Glutamatergic neuron (in vitro differentiated cells): ENCODE measurements around the gene RPL37A. TPM values are rescaled to one million over a fixed set of nuclear protein-coding genes. Genes with fewer than 3 reads are reported as not detected.

Source experiments
- DNase-seq: peaks from one replicate; pipeline ENCODE4 v3.0.0; 2022
- H3K27ac Mint-ChIP-seq: one replicate; pipeline ENCODE4 v1.8.0; 2020; ENCODE audit warnings: mild to moderate bottlenecking, mixed read lengths, inconsistent platforms; ENCODE audit not compliant: unreplicated experiment
- H3K27me3 Mint-ChIP-seq: one replicate; pipeline ENCODE4 v1.8.0; 2020; ENCODE audit warnings: mild to moderate bottlenecking, moderate library complexity, mixed read lengths, inconsistent platforms; ENCODE audit not compliant: unreplicated experiment
- H3K36me3 Mint-ChIP-seq: one replicate; pipeline ENCODE4 v1.8.0; 2020; ENCODE audit warnings: mild to moderate bottlenecking, mixed read lengths, inconsistent platforms; ENCODE audit not compliant: unreplicated experiment
- H3K4me1 Mint-ChIP-seq: one replicate; pipeline ENCODE4 v1.8.0; 2020; ENCODE audit warnings: mild to moderate bottlenecking, low read depth, mixed read lengths, inconsistent platforms; ENCODE audit not compliant: unreplicated experiment
- H3K4me3 Mint-ChIP-seq: one replicate; pipeline ENCODE4 v1.8.0; 2020; ENCODE audit warnings: mild to moderate bottlenecking, mixed read lengths, inconsistent platforms; ENCODE audit not compliant: unreplicated experiment
- H3K9me3 Mint-ChIP-seq: one replicate; pipeline ENCODE4 v1.8.0; 2020; ENCODE audit warnings: mild to moderate bottlenecking, moderate library complexity, mixed read lengths, inconsistent platforms; ENCODE audit not compliant: unreplicated experiment
- total RNA-seq: library from RNA; stranded (reverse); fragmentation: NEBNext Ultra II Directional; extraction: Animal tissue kit (Norgen Biotek cat#: 25700); gene quantifications from one replicate; pipeline ENCODE4 v1.2.1, GENCODE V29; 2021; ENCODE audit not compliant: unreplicated experiment
- TF ChIP-seq, protein P1 (sequence below): fragments of 200-600 bp; sonication (generic); IDR thresholded peaks from one replicate; pipeline ENCODE4 v1.5.0; 2021; ENCODE audit not compliant: partially characterized antibody, unreplicated experiment

The RPL37A gene
- total RNA-seq, 1 donor from 2014 or later = 1,757 TPM

DNA sequence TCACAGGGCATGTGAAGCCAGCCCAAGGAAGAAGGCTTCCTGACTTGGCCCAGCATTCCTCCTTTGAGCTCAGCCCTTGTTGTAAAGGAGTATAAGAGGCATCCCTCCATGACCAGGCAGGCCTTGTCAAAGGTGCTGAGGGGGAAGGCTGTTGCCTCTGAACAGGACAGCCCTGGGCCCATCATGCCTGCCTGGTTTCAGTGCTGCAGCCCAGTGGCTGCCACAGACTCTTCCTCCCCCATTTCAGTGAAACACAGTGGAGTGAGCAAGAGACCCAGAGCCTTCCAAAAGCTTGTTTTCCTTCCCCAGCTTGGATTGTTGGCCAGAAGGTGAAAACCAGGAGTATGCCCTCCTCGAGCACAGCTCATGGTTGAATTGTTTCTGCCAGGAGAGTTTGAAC, 19.9 kb upstream of the RPL37A start:
- H3K27me3 Mint-ChIP-seq = no peaks in the 10 kb centered on the region
- peaks cover 3% of the 10 kb centered on the region for H3K9me3 Mint-ChIP-seq
- no peaks in the 10 kb centered on the region for H3K36me3 Mint-ChIP-seq
- TF ChIP-seq, protein P1, sequence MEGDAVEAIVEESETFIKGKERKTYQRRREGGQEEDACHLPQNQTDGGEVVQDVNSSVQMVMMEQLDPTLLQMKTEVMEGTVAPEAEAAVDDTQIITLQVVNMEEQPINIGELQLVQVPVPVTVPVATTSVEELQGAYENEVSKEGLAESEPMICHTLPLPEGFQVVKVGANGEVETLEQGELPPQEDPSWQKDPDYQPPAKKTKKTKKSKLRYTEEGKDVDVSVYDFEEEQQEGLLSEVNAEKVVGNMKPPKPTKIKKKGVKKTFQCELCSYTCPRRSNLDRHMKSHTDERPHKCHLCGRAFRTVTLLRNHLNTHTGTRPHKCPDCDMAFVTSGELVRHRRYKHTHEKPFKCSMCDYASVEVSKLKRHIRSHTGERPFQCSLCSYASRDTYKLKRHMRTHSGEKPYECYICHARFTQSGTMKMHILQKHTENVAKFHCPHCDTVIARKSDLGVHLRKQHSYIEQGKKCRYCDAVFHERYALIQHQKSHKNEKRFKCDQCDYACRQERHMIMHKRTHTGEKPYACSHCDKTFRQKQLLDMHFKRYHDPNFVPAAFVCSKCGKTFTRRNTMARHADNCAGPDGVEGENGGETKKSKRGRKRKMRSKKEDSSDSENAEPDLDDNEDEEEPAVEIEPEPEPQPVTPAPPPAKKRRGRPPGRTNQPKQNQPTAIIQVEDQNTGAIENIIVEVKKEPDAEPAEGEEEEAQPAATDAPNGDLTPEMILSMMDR = no peak
- DNase-seq = no peak
- H3K27ac Mint-ChIP-seq = no peak overlapping the region
- no peak overlapping the region for H3K4me3 Mint-ChIP-seq
- H3K4me1 Mint-ChIP-seq = no peaks in the 10 kb centered on the region

DNA sequence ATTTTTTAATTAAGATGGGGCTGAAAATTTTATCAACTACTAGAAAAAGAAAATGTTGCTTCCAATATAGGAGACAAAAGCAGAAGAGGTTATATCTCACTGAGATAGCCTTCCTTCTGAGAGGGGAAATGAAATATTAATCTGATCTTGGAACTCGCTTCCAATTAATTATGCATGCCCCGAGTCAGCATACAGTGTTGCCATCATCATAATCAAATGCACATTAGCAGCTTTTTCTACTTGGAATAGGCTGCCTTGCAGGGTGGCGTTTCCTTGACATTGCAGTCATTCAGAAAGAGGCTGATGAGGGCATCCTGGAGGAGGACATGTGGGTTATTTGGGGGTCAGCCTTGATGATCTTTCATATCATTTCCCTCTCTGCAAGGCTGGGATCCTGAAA, 18.4 kb upstream of the RPL37A start:
- Mint-ChIP-seq H3K4me1 (no peaks in the 10 kb centered on the region), H3K27ac (no peak overlapping the region), H3K27me3 (no peaks in the 10 kb centered on the region), H3K9me3 (peaks cover 3% of the 10 kb centered on the region), H3K36me3 (no peaks in the 10 kb centered on the region), H3K4me3 (no peak overlapping the region)
- TF ChIP-seq, protein P1 = no peak
- DNase-seq = no peak

DNA sequence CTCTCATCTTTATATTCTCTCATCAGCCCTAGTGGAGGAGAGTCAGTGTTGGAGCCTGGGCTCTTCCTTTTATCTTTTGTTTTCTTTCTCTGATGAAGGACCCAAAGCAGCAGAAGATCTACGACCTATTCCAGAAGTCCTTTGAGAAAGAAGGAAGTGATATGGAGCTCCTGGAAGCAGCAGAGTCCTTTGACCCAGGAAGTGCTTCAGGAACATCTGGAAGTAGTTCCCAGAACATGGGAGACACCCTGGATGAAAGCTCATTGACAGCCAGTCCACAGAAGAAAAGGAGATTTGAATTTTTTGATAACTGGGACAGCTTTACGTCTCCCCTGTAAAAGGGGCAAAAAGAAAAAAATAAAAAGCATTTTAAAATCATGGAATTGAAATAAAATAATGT, 16.0 kb upstream of the RPL37A start:
- H3K9me3 Mint-ChIP-seq = peaks cover 3% of the 10 kb centered on the region
- TF ChIP-seq, protein P1 = no peak

DNA sequence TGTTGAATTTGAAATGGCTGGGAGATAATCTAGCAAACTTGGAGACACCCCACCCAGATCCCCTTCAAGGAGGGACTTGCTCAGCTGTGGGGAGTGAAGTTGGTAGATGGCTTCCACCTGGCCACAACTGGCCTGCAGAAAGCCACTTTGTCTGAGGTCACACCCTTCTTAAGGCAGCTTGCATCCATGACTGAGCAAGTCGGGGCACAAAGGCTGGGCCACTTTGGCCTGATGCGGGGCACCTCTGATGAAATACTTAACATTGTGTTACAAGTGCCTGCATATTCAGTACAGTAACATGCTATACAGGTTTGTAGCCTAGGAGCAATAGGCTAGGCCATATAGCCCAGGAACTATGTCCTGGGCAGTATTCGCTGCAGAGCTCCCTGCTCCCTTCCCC, 13.4 kb upstream of the RPL37A start:
- Mint-ChIP-seq H3K27me3 (no peaks in the 10 kb centered on the region), H3K4me1 (no peaks in the 10 kb centered on the region), H3K27ac (no peak overlapping the region), H3K36me3 (no peaks in the 10 kb centered on the region), H3K9me3 (peaks cover 3% of the 10 kb centered on the region), H3K4me3 (no peak overlapping the region)
- TF ChIP-seq, protein P1 = no peak
- no peak for DNase-seq

More for the DNA sequence above, 16.0 kb upstream of the RPL37A start:
- Mint-ChIP-seq H3K4me3 (no peak overlapping the region), H3K36me3 (no peaks in the 10 kb centered on the region), H3K27me3 (no peaks in the 10 kb centered on the region), H3K27ac (no peak overlapping the region), H3K4me1 (no peaks in the 10 kb centered on the region)
- no peak for DNase-seq

DNA sequence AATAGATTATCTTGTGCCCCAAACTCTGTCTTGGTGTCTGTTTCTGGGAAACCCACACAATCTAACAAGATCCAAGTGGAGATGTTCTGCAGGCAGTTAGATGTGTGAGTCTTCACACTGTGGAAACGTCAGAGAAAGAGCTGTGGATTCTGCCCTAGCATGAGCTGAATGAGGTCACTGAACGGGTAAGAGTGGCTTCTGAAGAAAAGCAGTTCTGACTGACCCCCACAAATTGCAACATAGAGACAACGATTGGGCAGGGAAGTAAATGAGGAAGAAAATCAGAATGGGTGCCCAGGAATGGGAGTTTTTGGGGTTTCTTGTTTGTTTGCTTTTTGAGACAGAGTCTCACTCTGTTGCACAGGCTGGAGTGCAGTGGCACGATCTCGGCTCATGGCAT, 12.9 kb upstream of the RPL37A start:
- peaks cover under 1% of the 10 kb centered on the region for H3K9me3 Mint-ChIP-seq
- H3K4me3 Mint-ChIP-seq = no peak overlapping the region
- no peaks in the 10 kb centered on the region for H3K27me3 Mint-ChIP-seq
- no peaks in the 10 kb centered on the region for H3K36me3 Mint-ChIP-seq
- no peaks in the 10 kb centered on the region for H3K4me1 Mint-ChIP-seq
- H3K27ac Mint-ChIP-seq = no peak overlapping the region
- no peak for DNase-seq
- TF ChIP-seq, protein P1 = no peak
